Osteoblast (primary cell): Measurements from ENCODE around the gene GAPT. TPM values are rescaled to one million over a fixed set of nuclear protein-coding genes. Genes with fewer than 3 reads are reported as not detected.
A peak's percentile ranks its signal among the peaks of the same experiment; 100 is the strongest.

Experiments
- DNase-seq: peaks from one replicate; pipeline ENCODE4 v3.0.0; 2011; ENCODE audit warnings: low spot score, mixed read lengths; ENCODE audit not compliant: insufficient read length; ENCODE audit errors: missing footprints
- H2AFZ ChIP-seq: 2 replicates; pipeline ENCODE4 v1.6.0; 2011; ENCODE audit warnings: mild to moderate bottlenecking, low read length
- H3K27ac ChIP-seq: 2 replicates; pipeline ENCODE4 v1.5.1; 2011; ENCODE audit warnings: mild to moderate bottlenecking, low read depth, low read length, moderate library complexity
- H3K27me3 ChIP-seq: 2 replicates; pipeline ENCODE4 v1.6.0; 2012; ENCODE audit warnings: mild to moderate bottlenecking, control low read depth, inconsistent platforms, low read length, moderate library complexity; ENCODE audit not compliant: insufficient read depth
- H3K36me3 ChIP-seq: 2 replicates; pipeline ENCODE4 v1.5.1; 2011; ENCODE audit warnings: mild to moderate bottlenecking, low read length, control low read depth, moderate library complexity; ENCODE audit not compliant: insufficient read depth
- H3K4me1 ChIP-seq: 2 replicates; pipeline ENCODE4 v1.5.1; 2011; ENCODE audit warnings: mild to moderate bottlenecking, low read length, control low read depth, moderate library complexity; ENCODE audit not compliant: insufficient read depth
- H3K4me2 ChIP-seq: 2 replicates; pipeline ENCODE4 v1.6.0; 2011; ENCODE audit warnings: mild to moderate bottlenecking, low read length; ENCODE audit not compliant: insufficient read depth
- H3K4me3 ChIP-seq: fragments of 200-600 bp; sonication (generic); 3 replicates; pipeline ENCODE4 v1.5.1; 2012; ENCODE audit warnings: mild to moderate bottlenecking, low read length, inconsistent platforms; ENCODE audit not compliant: insufficient read depth
- H3K79me2 ChIP-seq: 2 replicates; pipeline ENCODE4 v1.6.0; 2012; ENCODE audit warnings: mild to moderate bottlenecking, low read length, control low read depth, inconsistent platforms; ENCODE audit not compliant: insufficient read depth
- H3K9me3 ChIP-seq: 2 replicates; pipeline ENCODE4 v1.5.1; 2011; ENCODE audit warnings: low read depth, low read length, control low read depth
- H4K20me1 ChIP-seq: 2 replicates; pipeline ENCODE4 v1.6.0; 2012; ENCODE audit warnings: mild to moderate bottlenecking, low read length, control low read depth; ENCODE audit not compliant: insufficient read depth
- CTCF ChIP-seq: IDR thresholded peaks from 2 replicates; pipeline ENCODE4 v1.5.1; 2011; ENCODE audit warnings: mild to moderate bottlenecking, low read depth, low read length, moderate library complexity; ENCODE audit errors: extremely low read depth
- total RNA-seq: library from RNA; depleted of rRNA; stranded (reverse); fragments of >200 nt; gene quantifications from 2 replicates; pipeline ENCODE4 v1.2.3, GENCODE V29; 2012

GAPT gene
- total RNA-seq, 1 donor: not detected

DNA sequence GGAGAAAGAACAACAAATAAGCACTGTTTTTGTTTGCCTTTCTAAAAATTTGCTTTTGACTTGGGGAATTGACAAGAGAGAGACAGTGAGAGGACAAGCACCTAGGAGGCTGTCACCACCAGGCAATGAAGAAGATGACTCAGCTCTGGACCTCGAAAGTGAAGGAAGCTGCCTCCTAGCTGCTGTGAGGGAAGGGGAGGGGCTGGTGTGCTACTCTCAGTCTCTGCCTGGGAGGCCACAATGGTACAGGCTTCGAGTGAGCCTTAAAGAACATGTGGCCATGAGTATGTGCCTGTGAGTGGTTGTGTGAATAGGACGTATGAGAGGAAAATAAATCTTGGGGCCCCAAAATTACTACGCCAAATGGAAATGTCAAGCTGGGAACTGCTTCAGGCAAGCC is 24.3 kb upstream of the GAPT start:
- TF ChIP-seq CTCF: no peak
- no peak overlapping the region for H3K27ac ChIP-seq

GRCh38 chr5:58469896-58470295 is 21.3 kb upstream of the GAPT start:
- no peak for TF ChIP-seq CTCF
- no peak overlapping the region for H3K4me3 ChIP-seq
- H3K27me3 ChIP-seq: no peaks in the 10 kb centered on the region
- H3K27ac ChIP-seq: no peak overlapping the region
- H3K79me2 ChIP-seq: no peaks in the 10 kb centered on the region
- DNase-seq: no peak
- H2AFZ ChIP-seq: no peak overlapping the region
- H4K20me1 ChIP-seq: no peaks in the 10 kb centered on the region
- H3K36me3 ChIP-seq: no peaks in the 10 kb centered on the region
- H3K9me3 ChIP-seq: no peaks in the 10 kb centered on the region
- no peak overlapping the region for H3K4me2 ChIP-seq
- no peaks in the 10 kb centered on the region for H3K4me1 ChIP-seq

More for the DNA sequence above, 24.3 kb upstream of the GAPT start:
- Histone ChIP-seq H3K9me3 (no peaks in the 10 kb centered on the region), H3K27me3 (no peaks in the 10 kb centered on the region), H3K4me1 (peaks cover 6% of the 10 kb centered on the region), H3K4me3 (no peak overlapping the region), H3K79me2 (no peaks in the 10 kb centered on the region), H2AFZ (no peak overlapping the region), H3K4me2 (no peak overlapping the region), H4K20me1 (no peaks in the 10 kb centered on the region), H3K36me3 (no peaks in the 10 kb centered on the region)
- peak; percentile 76 for DNase-seq

DNA sequence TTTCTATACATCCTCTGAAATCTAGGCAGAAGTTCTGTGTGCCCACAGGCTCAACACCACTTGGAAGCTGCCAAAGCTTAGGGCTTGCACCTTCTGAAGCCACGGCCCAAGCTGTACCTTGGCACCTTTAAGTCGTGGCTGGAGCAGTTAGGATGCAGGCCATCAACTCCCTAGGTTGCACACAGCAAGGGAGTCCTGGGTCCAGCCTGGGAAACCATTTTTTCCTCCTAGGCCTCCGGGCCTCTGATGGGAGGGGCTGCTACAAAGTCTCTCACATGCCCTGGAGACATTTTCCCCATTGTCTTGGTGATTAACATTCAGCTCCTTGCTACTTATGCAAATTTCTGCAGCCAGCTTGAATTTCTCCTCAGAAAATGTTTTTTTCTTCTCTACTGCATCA is 15.8 kb upstream of the GAPT start:
- Histone ChIP-seq H3K4me3 (no peak overlapping the region), H3K79me2 (no peaks in the 10 kb centered on the region), H3K4me1 (no peaks in the 10 kb centered on the region), H3K9me3 (no peaks in the 10 kb centered on the region), H3K27ac (no peak overlapping the region), H3K4me2 (no peak overlapping the region), H2AFZ (no peak overlapping the region), H3K36me3 (no peaks in the 10 kb centered on the region), H3K27me3 (no peaks in the 10 kb centered on the region), H4K20me1 (no peaks in the 10 kb centered on the region)
- no peak for DNase-seq
- TF ChIP-seq CTCF: no peak

- TF ChIP-seq CTCF: peak; percentile 37
Observed at GRCh38 chr5:58477760-58478376, 13.4 kb upstream of the GAPT start.

More at GRCh38 chr5:58477760-58478376, 13.4 kb upstream of the GAPT start:
- DNase-seq: no peak
- Histone ChIP-seq H3K79me2 (no peaks in the 10 kb centered on the region), H2AFZ (no peak overlapping the region), H3K9me3 (no peaks in the 10 kb centered on the region), H3K27ac (no peak overlapping the region), H3K36me3 (no peaks in the 10 kb centered on the region), H3K4me2 (no peak overlapping the region), H4K20me1 (no peaks in the 10 kb centered on the region), H3K4me1 (no peaks in the 10 kb centered on the region), H3K27me3 (no peaks in the 10 kb centered on the region), H3K4me3 (no peak overlapping the region)
